ENCODE data around the gene P2RX5.

Gene P2RX5

GRCh38 chr17:3635474-3636153, 60.3 kb downstream of the P2RX5 start:
- peak overlapping the region; percentile 81 for H3K4me2 ChIP-seq (ENCODE audit: low read length)
- H3K9ac ChIP-seq (ENCODE audit: low read length), result peak overlapping the region; percentile 81
- TF ChIP-seq EZH2 (IDR thresholded peaks at IDR 0.05; ENCODE audit: borderline replicate concordance, low read length) (no peak), CTCF (IDR thresholded peaks at IDR 0.05; ENCODE audit: low read length) (no peak)
- H3K9me2 ChIP-seq (ENCODE audit: low read depth, low read length), result no peaks in the 10 kb centered on the region
- H3F3A ChIP-seq (ENCODE audit: insufficient read depth, low read length), result no peaks in the 10 kb centered on the region
- H3K4me1 ChIP-seq (ENCODE audit: insufficient read depth, low read length, severe bottlenecking), result peaks cover 20% of the 10 kb centered on the region
- no peaks in the 10 kb centered on the region for H3K27me3 ChIP-seq (ENCODE audit: insufficient read depth, low read length)
- no peaks in the 10 kb centered on the region for H3K79me2 ChIP-seq (ENCODE audit: insufficient read depth, low read length)
- peaks cover 5% of the 10 kb centered on the region for H3K36me3 ChIP-seq (ENCODE audit: insufficient read depth, low read length)
- no peaks in the 10 kb centered on the region for H3K9me3 ChIP-seq (ENCODE audit: low read length)
- no peak overlapping the region for H3K27ac ChIP-seq (ENCODE audit: low read depth, low read length, poor library complexity, severe bottlenecking)
- no peaks in the 10 kb centered on the region for H4K20me1 ChIP-seq (ENCODE audit: insufficient read depth, low read length)
- H3K4me3 ChIP-seq (ENCODE audit: low read depth, low read length, poor library complexity, severe bottlenecking), result peak overlapping the region; percentile 85
- H2AFZ ChIP-seq (ENCODE audit: low read length), result no peak overlapping the region

- TF ChIP-seq EZH2 (IDR thresholded peaks at IDR 0.05; ENCODE audit: borderline replicate concordance, low read length) (no peak), CTCF (IDR thresholded peaks at IDR 0.05; ENCODE audit: low read length) (no peak)
- Histone ChIP-seq H3K9ac (ENCODE audit: low read length) (no peak overlapping the region), H3K9me2 (ENCODE audit: low read depth, low read length) (no peaks in the 10 kb centered on the region), H2AFZ (ENCODE audit: low read length) (no peak overlapping the region), H3K27ac (ENCODE audit: low read depth, low read length, poor library complexity, severe bottlenecking) (no peak overlapping the region), H3K4me3 (ENCODE audit: low read depth, low read length, poor library complexity, severe bottlenecking) (no peak overlapping the region), H3K4me2 (ENCODE audit: low read length) (no peak overlapping the region), H3K36me3 (ENCODE audit: insufficient read depth, low read length) (peaks cover 28% of the 10 kb centered on the region), H4K20me1 (ENCODE audit: insufficient read depth, low read length) (no peaks in the 10 kb centered on the region), H3F3A (ENCODE audit: insufficient read depth, low read length) (no peaks in the 10 kb centered on the region), H3K9me3 (ENCODE audit: low read length) (no peaks in the 10 kb centered on the region), H3K27me3 (ENCODE audit: insufficient read depth, low read length) (no peaks in the 10 kb centered on the region), H3K4me1 (ENCODE audit: insufficient read depth, low read length, severe bottlenecking) (peaks cover 7% of the 10 kb centered on the region), H3K79me2 (ENCODE audit: insufficient read depth, low read length) (no peaks in the 10 kb centered on the region)
Measured at GRCh38 chr17:3632287-3632686, 63.7 kb downstream of the P2RX5 start.

DNA sequence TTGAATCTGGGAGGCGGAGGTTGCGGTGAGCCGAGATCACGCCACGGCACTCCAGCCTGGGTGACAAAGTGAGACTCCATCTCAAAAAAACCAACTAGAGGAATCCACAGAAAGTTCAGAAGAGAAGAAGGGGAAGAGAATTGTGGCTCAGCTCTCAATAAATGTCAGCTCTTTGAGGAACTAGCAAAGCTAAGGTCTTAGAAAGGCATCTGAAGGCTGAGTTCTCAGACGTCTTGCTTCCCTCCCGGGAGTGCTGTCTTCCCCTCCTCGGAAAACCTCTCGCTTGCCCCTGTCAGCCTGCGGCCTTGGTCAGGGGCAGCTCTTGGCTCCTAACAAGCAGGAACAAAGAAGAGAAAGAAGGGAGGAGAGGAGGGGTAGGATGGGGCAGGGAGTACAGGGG, 65.2 kb downstream of the P2RX5 start:
- H3K4me2 ChIP-seq (ENCODE audit: low read length), result no peak overlapping the region
- no peak overlapping the region for H3K9ac ChIP-seq (ENCODE audit: low read length)
- peaks cover 39% of the 10 kb centered on the region for H3K36me3 ChIP-seq (ENCODE audit: insufficient read depth, low read length)
- H3K9me2 ChIP-seq (ENCODE audit: low read depth, low read length), result no peaks in the 10 kb centered on the region
- H3K4me1 ChIP-seq (ENCODE audit: insufficient read depth, low read length, severe bottlenecking), result peaks cover 3% of the 10 kb centered on the region
- no peak overlapping the region for H3K27ac ChIP-seq (ENCODE audit: low read depth, low read length, poor library complexity, severe bottlenecking)
- H3K4me3 ChIP-seq (ENCODE audit: low read depth, low read length, poor library complexity, severe bottlenecking), result no peak overlapping the region
- H4K20me1 ChIP-seq (ENCODE audit: insufficient read depth, low read length), result no peaks in the 10 kb centered on the region
- no peak overlapping the region for H2AFZ ChIP-seq (ENCODE audit: low read length)
- no peaks in the 10 kb centered on the region for H3K27me3 ChIP-seq (ENCODE audit: insufficient read depth, low read length)
- TF ChIP-seq EZH2 (IDR thresholded peaks at IDR 0.05; ENCODE audit: borderline replicate concordance, low read length) (no peak), CTCF (IDR thresholded peaks at IDR 0.05; ENCODE audit: low read length) (no peak)
- H3K79me2 ChIP-seq (ENCODE audit: insufficient read depth, low read length), result no peaks in the 10 kb centered on the region
- no peaks in the 10 kb centered on the region for H3F3A ChIP-seq (ENCODE audit: insufficient read depth, low read length)
- H3K9me3 ChIP-seq (ENCODE audit: low read length), result no peaks in the 10 kb centered on the region
